Measurements from ENCODE around the gene NECAB2. TPM values are rescaled to one million over a fixed set of nuclear protein-coding genes. Genes with fewer than 3 reads are reported as not detected.

NECAB2 gene
- total RNA-seq, 1 donor from 2014 or later = 6.5 TPM

GRCh38 chr16:84004442-84004841 lies 36.4 kb downstream of the NECAB2 start:
- Mint-ChIP-seq H3K36me3 (no peaks in the 10 kb centered on the region), H3K27ac (no peak overlapping the region), H3K9me3 (no peaks in the 10 kb centered on the region), H3K27me3 (peaks cover 8% of the 10 kb centered on the region), H3K4me3 (no peak overlapping the region), H3K4me1 (ENCODE audit: unreplicated experiment) (no peaks in the 10 kb centered on the region)
- no peak for DNase-seq (ENCODE audit: extremely low spot score, unreplicated experiment)
- no peak for TF ChIP-seq CTCF (conservative IDR thresholded peaks at IDR 0.05)

GRCh38 chr16:84005391-84005790 lies 37.3 kb downstream of the NECAB2 start:
- Mint-ChIP-seq H3K4me1 (ENCODE audit: unreplicated experiment) (no peaks in the 10 kb centered on the region), H3K36me3 (no peaks in the 10 kb centered on the region), H3K9me3 (no peaks in the 10 kb centered on the region), H3K27ac (no peak overlapping the region), H3K4me3 (no peak overlapping the region), H3K27me3 (peaks cover 8% of the 10 kb centered on the region)
- DNase-seq (ENCODE audit: extremely low spot score, unreplicated experiment) = no peak
- no peak for TF ChIP-seq CTCF (conservative IDR thresholded peaks at IDR 0.05)

- no peak for DNase-seq (ENCODE audit: extremely low spot score, unreplicated experiment)
- Mint-ChIP-seq H3K4me1 (ENCODE audit: unreplicated experiment) (no peaks in the 10 kb centered on the region), H3K27ac (no peak overlapping the region), H3K4me3 (no peak overlapping the region), H3K27me3 (peaks cover 8% of the 10 kb centered on the region), H3K36me3 (no peaks in the 10 kb centered on the region), H3K9me3 (no peaks in the 10 kb centered on the region)
- no peak for TF ChIP-seq CTCF (conservative IDR thresholded peaks at IDR 0.05)
Observed at GRCh38 chr16:84007520-84007919, 39.5 kb downstream of the NECAB2 start.

GRCh38 chr16:84007965-84008364 lies 39.9 kb downstream of the NECAB2 start:
- H3K27ac Mint-ChIP-seq = no peak overlapping the region
- no peak for DNase-seq (ENCODE audit: extremely low spot score, unreplicated experiment)
- H3K36me3 Mint-ChIP-seq = no peaks in the 10 kb centered on the region
- peaks cover 8% of the 10 kb centered on the region for H3K27me3 Mint-ChIP-seq
- no peaks in the 10 kb centered on the region for H3K9me3 Mint-ChIP-seq
- no peak for TF ChIP-seq CTCF (conservative IDR thresholded peaks at IDR 0.05)
- H3K4me3 Mint-ChIP-seq = no peak overlapping the region
- H3K4me1 Mint-ChIP-seq (ENCODE audit: unreplicated experiment) = no peaks in the 10 kb centered on the region

GRCh38 chr16:84009282-84009681 lies 41.2 kb downstream of the NECAB2 start:
- Mint-ChIP-seq H3K36me3 (no peaks in the 10 kb centered on the region), H3K4me1 (ENCODE audit: unreplicated experiment) (no peaks in the 10 kb centered on the region), H3K9me3 (no peaks in the 10 kb centered on the region), H3K27ac (no peak overlapping the region), H3K4me3 (no peak overlapping the region), H3K27me3 (peaks cover 8% of the 10 kb centered on the region)
- TF ChIP-seq CTCF (conservative IDR thresholded peaks at IDR 0.05) = no peak
- no peak for DNase-seq (ENCODE audit: extremely low spot score, unreplicated experiment)

All from type B pancreatic cell (in vitro differentiated cells).